ENCODE measurements around the gene SOX18. TPM values are rescaled to one million over a fixed set of nuclear protein-coding genes. Genes with fewer than 3 reads are reported as not detected.
A peak's percentile ranks its signal among the peaks of the same experiment; 100 is the strongest.

The SOX18 gene
- total RNA-seq, 3 donors from 2014 or later = 0.13 to 0.24 (median 0.24) TPM

GRCh38 chr20:64076061-64076997 is 26.9 kb upstream of the SOX18 start:
- no peak for ATAC-seq
- H3K36me3 Mint-ChIP-seq (ENCODE audit: insufficient read depth) = peaks cover 6% of the 10 kb centered on the region

GRCh38 chr20:64075556-64075955 is 26.1 kb upstream of the SOX18 start:
- H3K27me3 Mint-ChIP-seq (ENCODE audit: low read depth) = no peaks in the 10 kb centered on the region
- peaks cover 6% of the 10 kb centered on the region for H3K36me3 Mint-ChIP-seq (ENCODE audit: insufficient read depth)
- ATAC-seq = no peak
- H3K4me1 Mint-ChIP-seq (ENCODE audit: low read depth) = peaks cover 23% of the 10 kb centered on the region
- H3K4me3 Mint-ChIP-seq = no peak overlapping the region
- no peak for DNase-seq
- no peaks in the 10 kb centered on the region for H3K9me3 Mint-ChIP-seq

More at GRCh38 chr20:64076061-64076997, 26.9 kb upstream of the SOX18 start:
- H3K4me3 Mint-ChIP-seq = peak overlapping the region; percentile 16
- no peaks in the 10 kb centered on the region for H3K27me3 Mint-ChIP-seq (ENCODE audit: low read depth)
- no peaks in the 10 kb centered on the region for H3K9me3 Mint-ChIP-seq
- peaks cover 25% of the 10 kb centered on the region for H3K4me1 Mint-ChIP-seq (ENCODE audit: low read depth)
- no peak for DNase-seq

DNA sequence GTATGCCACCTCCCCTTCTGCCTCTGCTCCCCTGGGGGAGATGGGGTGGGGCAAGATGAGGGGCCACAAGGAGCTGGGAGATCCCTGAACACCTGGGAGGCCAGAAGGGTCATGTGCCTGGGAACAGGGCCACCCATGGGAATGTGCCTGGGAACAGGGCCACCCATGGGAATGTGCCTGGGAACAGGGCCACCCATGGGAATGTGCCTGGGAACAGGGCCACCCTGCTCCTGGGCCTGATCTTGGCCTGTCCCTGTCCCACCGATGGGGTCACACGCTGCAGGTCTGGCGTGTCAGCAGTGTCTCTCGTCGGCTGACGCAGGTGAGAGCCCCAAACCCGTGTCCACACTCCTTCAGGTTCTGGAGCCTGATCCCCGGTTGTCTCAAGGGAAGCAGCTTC is 25.5 kb upstream of the SOX18 start:
- H3K27me3 Mint-ChIP-seq (ENCODE audit: low read depth) = no peaks in the 10 kb centered on the region
- no peak for DNase-seq
- H3K4me3 Mint-ChIP-seq = no peak overlapping the region
- peaks cover 6% of the 10 kb centered on the region for H3K36me3 Mint-ChIP-seq (ENCODE audit: insufficient read depth)
- no peaks in the 10 kb centered on the region for H3K9me3 Mint-ChIP-seq
- peaks cover 21% of the 10 kb centered on the region for H3K4me1 Mint-ChIP-seq (ENCODE audit: low read depth)
- no peak for ATAC-seq

DNA sequence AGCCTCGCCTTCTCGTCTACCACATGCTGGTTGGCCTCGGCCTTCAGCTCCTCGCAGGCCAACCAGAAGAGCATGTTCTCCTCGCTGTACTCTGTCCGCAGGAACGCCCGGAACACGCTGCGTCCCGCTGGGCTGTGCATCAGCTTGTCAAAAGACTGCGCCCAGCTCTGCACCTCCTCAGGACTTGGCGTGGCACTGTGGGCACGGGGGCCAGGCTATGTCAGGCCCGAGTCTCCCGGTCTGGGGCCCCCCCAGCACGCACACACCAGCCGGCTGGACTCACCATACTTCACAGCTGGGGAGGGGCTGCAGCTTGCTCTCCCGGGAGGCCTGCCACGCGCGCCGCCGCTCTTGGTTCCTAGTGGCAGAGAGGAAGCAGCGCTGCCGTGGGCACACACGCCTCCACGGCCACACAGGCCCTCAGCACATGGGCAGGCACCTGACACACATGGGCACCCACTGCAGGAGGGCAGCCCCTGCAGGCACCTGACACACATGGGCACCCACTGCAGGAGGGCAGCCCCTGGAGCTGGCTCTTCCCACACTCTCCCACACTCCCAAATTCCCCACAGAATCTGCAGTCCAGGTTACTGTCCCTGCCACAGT is 24.8 kb upstream of the SOX18 start:
- Mint-ChIP-seq H3K9me3 (no peaks in the 10 kb centered on the region), H3K27me3 (ENCODE audit: low read depth) (no peaks in the 10 kb centered on the region), H3K4me1 (ENCODE audit: low read depth) (peaks cover 21% of the 10 kb centered on the region), H3K36me3 (ENCODE audit: insufficient read depth) (peaks cover 6% of the 10 kb centered on the region), H3K4me3 (no peak overlapping the region)
- no peak for DNase-seq
- ATAC-seq = no peak

- H3K9me3 Mint-ChIP-seq = no peaks in the 10 kb centered on the region
- no peak for ATAC-seq
- DNase-seq = no peak
- H3K36me3 Mint-ChIP-seq (ENCODE audit: insufficient read depth) = peaks cover 6% of the 10 kb centered on the region
- H3K27me3 Mint-ChIP-seq (ENCODE audit: low read depth) = no peaks in the 10 kb centered on the region
- H3K4me1 Mint-ChIP-seq (ENCODE audit: low read depth) = peaks cover 17% of the 10 kb centered on the region
- H3K4me3 Mint-ChIP-seq = no peak overlapping the region
These were observed 24.2 kb upstream of the SOX18 start for GRCh38 chr20:64073476-64074183.

- no peaks in the 10 kb centered on the region for H3K9me3 Mint-ChIP-seq
- peaks cover 14% of the 10 kb centered on the region for H3K4me1 Mint-ChIP-seq (ENCODE audit: low read depth)
- no peak overlapping the region for H3K4me3 Mint-ChIP-seq
- H3K36me3 Mint-ChIP-seq (ENCODE audit: insufficient read depth) = peaks cover 6% of the 10 kb centered on the region
- ATAC-seq = no peak
- no peaks in the 10 kb centered on the region for H3K27me3 Mint-ChIP-seq (ENCODE audit: low read depth)
- DNase-seq = no peak
These were observed 23.1 kb upstream of the SOX18 start for GRCh38 chr20:64072498-64073063.

DNA sequence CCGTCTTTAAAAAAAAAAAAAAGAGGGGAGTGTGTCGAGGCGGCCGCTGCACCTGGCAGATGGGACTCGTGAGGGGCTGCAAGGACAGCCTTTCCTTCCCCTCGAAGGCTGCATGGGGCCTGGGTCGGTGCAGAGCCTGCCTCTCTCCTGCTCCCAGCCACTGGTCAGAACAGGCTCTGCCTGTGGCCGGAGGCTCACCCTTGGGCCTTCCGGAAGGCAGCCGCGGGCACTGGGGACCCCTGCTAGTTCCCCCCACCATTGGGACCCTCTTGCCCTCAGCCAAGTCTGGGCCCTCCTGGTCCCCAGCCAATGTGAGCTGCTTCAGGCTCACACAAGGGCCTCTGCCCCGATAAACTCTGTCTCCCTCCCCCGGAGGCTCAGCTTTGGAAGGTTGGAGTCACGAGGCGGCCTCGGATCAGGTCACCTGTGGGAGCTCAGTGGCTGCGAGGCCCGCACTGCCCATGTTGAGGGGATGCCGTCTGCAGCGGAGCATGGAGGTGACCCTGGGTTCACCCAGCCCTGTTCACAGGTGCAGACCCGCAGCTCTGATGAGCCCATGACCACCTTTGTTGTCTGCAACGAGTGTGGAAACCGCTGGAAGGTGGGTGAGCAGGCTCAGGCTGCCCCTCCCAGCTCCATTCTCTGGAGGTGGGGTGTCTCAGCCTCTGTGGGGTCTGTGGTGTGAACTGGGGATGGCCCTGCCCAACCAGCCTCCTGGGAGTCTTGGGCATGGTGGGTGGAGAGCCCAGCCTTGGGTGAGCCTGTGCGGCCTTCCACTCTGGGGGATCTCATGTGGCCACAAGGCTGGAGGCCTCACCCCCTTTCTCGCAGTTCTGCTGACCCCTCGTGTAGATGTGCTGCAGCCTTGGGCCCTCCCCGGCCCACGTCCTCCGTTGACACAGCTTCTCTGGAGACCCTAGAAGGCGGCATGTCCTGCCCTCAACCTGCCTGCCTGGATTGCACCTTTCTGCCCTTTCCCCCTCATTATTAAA is 22.2 kb upstream of the SOX18 start:
- DNase-seq (no peak), ATAC-seq (no peak)
- Mint-ChIP-seq H3K27me3 (ENCODE audit: low read depth) (no peaks in the 10 kb centered on the region), H3K4me1 (ENCODE audit: low read depth) (peaks cover 15% of the 10 kb centered on the region), H3K4me3 (no peak overlapping the region), H3K9me3 (no peaks in the 10 kb centered on the region), H3K36me3 (ENCODE audit: insufficient read depth) (peaks cover 6% of the 10 kb centered on the region)

GRCh38 chr20:64070244-64070993 is 21.0 kb upstream of the SOX18 start:
- peaks cover 25% of the 10 kb centered on the region for H3K4me1 Mint-ChIP-seq (ENCODE audit: low read depth)
- no peak for ATAC-seq

DNA sequence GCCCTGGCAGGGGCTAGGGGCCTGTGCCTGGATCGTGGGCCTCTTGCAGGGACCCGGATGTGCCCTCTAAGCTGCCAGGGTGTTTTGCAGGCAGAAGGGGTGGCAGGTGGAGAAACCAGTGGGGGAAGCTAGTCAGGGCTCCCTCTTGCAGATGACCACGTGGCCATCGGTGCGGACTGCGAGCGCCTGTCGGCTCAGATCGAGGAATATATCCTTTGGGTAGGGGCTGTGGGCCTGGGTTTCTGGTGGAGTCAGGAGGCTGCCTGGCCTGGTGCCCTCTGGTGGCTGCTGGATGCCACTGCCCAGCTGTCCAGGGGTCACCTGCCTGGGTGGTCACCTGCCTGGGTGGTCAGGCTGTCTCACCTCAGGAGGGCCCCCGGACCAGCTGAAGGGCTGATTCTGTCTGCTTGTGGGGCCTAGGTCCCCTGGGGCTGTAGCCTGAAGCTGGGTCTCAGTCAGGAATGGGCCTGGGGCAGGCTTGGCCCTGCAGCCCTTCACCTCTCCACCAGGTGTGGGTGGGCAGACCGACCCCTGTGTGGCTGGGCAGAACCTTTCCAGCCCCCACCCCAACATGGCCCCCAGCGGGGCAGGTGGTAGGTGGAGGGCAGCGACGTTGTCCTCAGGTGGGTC is 20.3 kb upstream of the SOX18 start:
- no peak overlapping the region for H3K4me3 Mint-ChIP-seq
- no peak for DNase-seq
- H3K36me3 Mint-ChIP-seq (ENCODE audit: insufficient read depth) = peaks cover 6% of the 10 kb centered on the region
- ATAC-seq = no peak
- H3K27me3 Mint-ChIP-seq (ENCODE audit: low read depth) = no peaks in the 10 kb centered on the region
- H3K4me1 Mint-ChIP-seq (ENCODE audit: low read depth) = peaks cover 31% of the 10 kb centered on the region
- H3K9me3 Mint-ChIP-seq = no peaks in the 10 kb centered on the region

More at GRCh38 chr20:64070244-64070993, 21.0 kb upstream of the SOX18 start:
- no peak for DNase-seq
- Mint-ChIP-seq H3K4me3 (no peak overlapping the region), H3K27me3 (ENCODE audit: low read depth) (no peaks in the 10 kb centered on the region), H3K9me3 (no peaks in the 10 kb centered on the region), H3K36me3 (ENCODE audit: insufficient read depth) (peaks cover 6% of the 10 kb centered on the region)

DNA sequence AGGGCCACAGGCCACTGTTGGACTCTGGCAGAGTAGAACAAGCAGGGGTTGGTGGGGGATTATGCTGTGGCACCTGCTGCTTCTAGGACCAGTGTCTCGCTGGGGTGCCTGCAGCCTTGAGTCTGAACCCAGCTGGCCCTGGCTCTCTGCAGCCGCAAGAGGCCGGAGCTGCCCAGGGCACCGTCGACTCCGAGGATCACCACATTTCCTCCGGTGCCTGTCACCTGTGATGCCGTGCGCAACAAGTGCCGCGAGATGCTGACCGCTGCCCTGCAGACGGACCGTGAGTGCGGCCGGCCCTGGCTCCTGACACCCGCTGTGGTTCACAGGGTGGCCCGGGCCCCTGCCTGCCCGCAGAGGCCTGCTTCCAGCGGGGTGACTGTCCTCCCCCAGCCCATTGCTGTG is 19.8 kb upstream of the SOX18 start:
- no peak for DNase-seq
- H3K9me3 Mint-ChIP-seq = no peaks in the 10 kb centered on the region
- H3K4me3 Mint-ChIP-seq = no peak overlapping the region
- peaks cover 6% of the 10 kb centered on the region for H3K36me3 Mint-ChIP-seq (ENCODE audit: insufficient read depth)
- H3K27me3 Mint-ChIP-seq (ENCODE audit: low read depth) = no peaks in the 10 kb centered on the region
- H3K4me1 Mint-ChIP-seq (ENCODE audit: low read depth) = peaks cover 36% of the 10 kb centered on the region
- no peak for ATAC-seq

- H3K9me3 Mint-ChIP-seq = no peaks in the 10 kb centered on the region
- no peaks in the 10 kb centered on the region for H3K27me3 Mint-ChIP-seq (ENCODE audit: low read depth)
- DNase-seq (no peak), ATAC-seq (no peak)
- H3K4me3 Mint-ChIP-seq = no peak overlapping the region
- peaks cover 42% of the 10 kb centered on the region for H3K4me1 Mint-ChIP-seq (ENCODE audit: low read depth)
- H3K36me3 Mint-ChIP-seq (ENCODE audit: insufficient read depth) = peaks cover 4% of the 10 kb centered on the region
These were observed 19.2 kb upstream of the SOX18 start for GRCh38 chr20:64068386-64069208.

Measured in activated T-cell treated with anti-CD3 and anti-CD28 coated beads, Interleukin-2, amount 50 U/mL, for 4 hours (primary cell).